ENCODE results near the gene MGAT5.

DNA sequence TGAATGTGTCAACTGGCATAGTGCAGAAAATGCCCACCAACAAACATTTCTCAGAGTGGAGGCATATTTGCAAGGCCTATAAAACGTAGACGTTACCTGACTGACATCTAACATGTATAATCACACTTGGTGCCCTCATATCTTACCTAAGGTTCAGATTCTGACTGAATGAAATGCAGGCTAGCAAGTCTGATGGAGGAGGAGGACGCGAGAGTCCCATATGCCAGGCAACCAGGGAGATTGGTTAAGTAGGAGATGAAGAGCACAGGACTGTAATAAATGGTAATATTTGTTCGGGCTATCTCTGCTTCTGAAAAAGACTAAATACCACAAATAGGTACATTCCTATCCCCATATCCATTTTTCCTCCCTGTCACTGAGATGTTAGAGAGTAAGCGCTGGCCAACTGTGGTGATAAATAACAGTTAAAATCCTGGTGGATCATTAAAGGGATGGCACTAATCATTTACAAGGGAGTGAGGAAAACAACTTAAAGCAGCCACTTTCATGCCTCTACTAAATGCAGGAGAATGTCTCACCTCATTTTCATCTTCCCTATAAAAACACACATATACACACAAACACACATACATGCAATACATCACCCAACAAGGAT is 247.7 kb downstream of the MGAT5 start:
- TF ChIP-seq, protein P1, sequence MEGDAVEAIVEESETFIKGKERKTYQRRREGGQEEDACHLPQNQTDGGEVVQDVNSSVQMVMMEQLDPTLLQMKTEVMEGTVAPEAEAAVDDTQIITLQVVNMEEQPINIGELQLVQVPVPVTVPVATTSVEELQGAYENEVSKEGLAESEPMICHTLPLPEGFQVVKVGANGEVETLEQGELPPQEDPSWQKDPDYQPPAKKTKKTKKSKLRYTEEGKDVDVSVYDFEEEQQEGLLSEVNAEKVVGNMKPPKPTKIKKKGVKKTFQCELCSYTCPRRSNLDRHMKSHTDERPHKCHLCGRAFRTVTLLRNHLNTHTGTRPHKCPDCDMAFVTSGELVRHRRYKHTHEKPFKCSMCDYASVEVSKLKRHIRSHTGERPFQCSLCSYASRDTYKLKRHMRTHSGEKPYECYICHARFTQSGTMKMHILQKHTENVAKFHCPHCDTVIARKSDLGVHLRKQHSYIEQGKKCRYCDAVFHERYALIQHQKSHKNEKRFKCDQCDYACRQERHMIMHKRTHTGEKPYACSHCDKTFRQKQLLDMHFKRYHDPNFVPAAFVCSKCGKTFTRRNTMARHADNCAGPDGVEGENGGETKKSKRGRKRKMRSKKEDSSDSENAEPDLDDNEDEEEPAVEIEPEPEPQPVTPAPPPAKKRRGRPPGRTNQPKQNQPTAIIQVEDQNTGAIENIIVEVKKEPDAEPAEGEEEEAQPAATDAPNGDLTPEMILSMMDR (conservative IDR thresholded peaks at IDR 0.05; ENCODE audit: low read length), result no peak
- TF ChIP-seq EZH2phosphoT487 (IDR thresholded peaks at IDR 0.05; ENCODE audit: borderline replicate concordance, low read depth, low read length), result no peak
